ENCODE data around the gene SPPL2C.

The SPPL2C gene

GRCh38 chr17:45894022-45894784 lies 49.5 kb downstream of the SPPL2C start, which contains the start of gene MAPT:
TSS of gene MAPT (plus strand) at chr17:45894554. CDS start at chr17:45962338, 67,784 bp downstream.
- H3K9me3 Mint-ChIP-seq, result peaks cover 9% of the 10 kb centered on the region
- no peak within 1 kb of the TSS for H3K27ac Mint-ChIP-seq
- DNase-seq, result peak; percentile 94
- no peaks in the 10 kb centered on the region for H3K36me3 Mint-ChIP-seq (ENCODE audit: low read depth)
- TF ChIP-seq CTCF (IDR thresholded peaks at IDR 0.05), result peak; percentile 72
- peaks cover 97% of the 10 kb centered on the region for H3K27me3 Mint-ChIP-seq (ENCODE audit: low read depth, poor library complexity)
- peak within 1 kb of the TSS; percentile 84 for H3K4me3 Mint-ChIP-seq
- peaks cover 20% of the 10 kb centered on the region for H3K4me1 Mint-ChIP-seq

GRCh38 chr17:45895304-45895968 lies 50.8 kb downstream of the SPPL2C start:
- Mint-ChIP-seq H3K36me3 (ENCODE audit: low read depth) (no peaks in the 10 kb centered on the region), H3K9me3 (peaks cover 9% of the 10 kb centered on the region), H3K27me3 (ENCODE audit: low read depth, poor library complexity) (peaks cover 97% of the 10 kb centered on the region), H3K27ac (no peak overlapping the region), H3K4me3 (peak overlapping the region; percentile 84), H3K4me1 (peaks cover 20% of the 10 kb centered on the region)
- TF ChIP-seq CTCF (IDR thresholded peaks at IDR 0.05), result no peak
- DNase-seq, result peak; percentile 46

GRCh38 chr17:45895969-45896785 lies 51.5 kb downstream of the SPPL2C start:
- TF ChIP-seq CTCF (IDR thresholded peaks at IDR 0.05), result no peak
- DNase-seq, result peak; percentile 29
- Mint-ChIP-seq H3K27me3 (ENCODE audit: low read depth, poor library complexity) (peaks cover 97% of the 10 kb centered on the region), H3K4me1 (peaks cover 20% of the 10 kb centered on the region), H3K4me3 (peak overlapping the region; percentile 79), H3K36me3 (ENCODE audit: low read depth) (no peaks in the 10 kb centered on the region), H3K27ac (no peak overlapping the region), H3K9me3 (peaks cover 9% of the 10 kb centered on the region)
